ENCODE results near the gene SERPINB8. TPM values are rescaled to one million over a fixed set of nuclear protein-coding genes. Genes with fewer than 3 reads are reported as not detected.
"Not testable (repeated sequence)": the region's sequence is repeated elsewhere in the genome, so short reads cannot be mapped to it uniquely, and the experiment has no call there.

SERPINB8 gene
- total RNA-seq, 1 donor from 2014 or later = 27.9 TPM

GRCh38 chr18:63936156-63936931 is 33.5 kb upstream of the SERPINB8 start:
- Histone ChIP-seq H3K4me3 (ENCODE audit: low read depth, low read length) (peak overlapping the region; percentile 68), H3K36me3 (ENCODE audit: control insufficient read depth, insufficient read depth, low read length) (no peaks in the 10 kb centered on the region), H3K27me3 (ENCODE audit: control insufficient read depth, insufficient read depth, low read length) (no peaks in the 10 kb centered on the region)
- DNase-seq (ENCODE audit: low read depth) = peak; percentile 72
- FAIRE-seq = no peak
- TF ChIP-seq, protein P1, sequence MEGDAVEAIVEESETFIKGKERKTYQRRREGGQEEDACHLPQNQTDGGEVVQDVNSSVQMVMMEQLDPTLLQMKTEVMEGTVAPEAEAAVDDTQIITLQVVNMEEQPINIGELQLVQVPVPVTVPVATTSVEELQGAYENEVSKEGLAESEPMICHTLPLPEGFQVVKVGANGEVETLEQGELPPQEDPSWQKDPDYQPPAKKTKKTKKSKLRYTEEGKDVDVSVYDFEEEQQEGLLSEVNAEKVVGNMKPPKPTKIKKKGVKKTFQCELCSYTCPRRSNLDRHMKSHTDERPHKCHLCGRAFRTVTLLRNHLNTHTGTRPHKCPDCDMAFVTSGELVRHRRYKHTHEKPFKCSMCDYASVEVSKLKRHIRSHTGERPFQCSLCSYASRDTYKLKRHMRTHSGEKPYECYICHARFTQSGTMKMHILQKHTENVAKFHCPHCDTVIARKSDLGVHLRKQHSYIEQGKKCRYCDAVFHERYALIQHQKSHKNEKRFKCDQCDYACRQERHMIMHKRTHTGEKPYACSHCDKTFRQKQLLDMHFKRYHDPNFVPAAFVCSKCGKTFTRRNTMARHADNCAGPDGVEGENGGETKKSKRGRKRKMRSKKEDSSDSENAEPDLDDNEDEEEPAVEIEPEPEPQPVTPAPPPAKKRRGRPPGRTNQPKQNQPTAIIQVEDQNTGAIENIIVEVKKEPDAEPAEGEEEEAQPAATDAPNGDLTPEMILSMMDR (IDR thresholded peaks at IDR 0.05; ENCODE audit: insufficient read depth, low read length, severe bottlenecking) = peak; percentile 84

DNA sequence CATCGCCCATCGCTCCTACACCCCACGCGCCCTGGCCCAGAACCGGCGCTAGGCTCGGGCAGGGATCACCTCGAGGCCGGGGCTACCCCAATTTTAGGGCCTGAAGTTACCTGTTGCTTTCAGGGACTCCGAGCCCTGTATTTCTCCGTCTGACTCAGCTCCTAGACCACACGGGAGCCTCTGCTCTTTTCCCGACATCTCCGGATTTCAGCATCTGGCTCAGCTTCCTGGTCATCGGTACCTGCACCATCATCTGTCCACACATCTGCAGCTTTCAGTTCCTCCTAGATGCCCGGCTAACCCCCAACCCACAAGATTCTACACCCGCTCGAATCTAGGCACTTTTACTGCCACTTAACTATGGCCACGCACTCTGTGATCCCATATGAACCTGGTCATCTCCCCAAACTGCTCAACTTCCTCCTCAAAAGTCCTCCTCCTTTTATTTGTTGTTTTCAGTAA is 32.9 kb upstream of the SERPINB8 start:
- FAIRE-seq (no peak), DNase-seq (ENCODE audit: low read depth) (no peak)
- TF ChIP-seq, protein P1 (IDR thresholded peaks at IDR 0.05; ENCODE audit: insufficient read depth, low read length, severe bottlenecking) = no peak
- H3K36me3 ChIP-seq (ENCODE audit: control insufficient read depth, insufficient read depth, low read length) = no peaks in the 10 kb centered on the region
- no peaks in the 10 kb centered on the region for H3K27me3 ChIP-seq (ENCODE audit: control insufficient read depth, insufficient read depth, low read length)
- H3K4me3 ChIP-seq (ENCODE audit: low read depth, low read length) = peak overlapping the region; percentile 68

- no peak for DNase-seq (ENCODE audit: low read depth)
- no peak for FAIRE-seq
- Histone ChIP-seq H3K36me3 (ENCODE audit: control insufficient read depth, insufficient read depth, low read length) (no peaks in the 10 kb centered on the region), H3K27me3 (ENCODE audit: control insufficient read depth, insufficient read depth, low read length) (no peaks in the 10 kb centered on the region), H3K4me3 (ENCODE audit: low read depth, low read length) (no peak overlapping the region)
- TF ChIP-seq, protein P1 (IDR thresholded peaks at IDR 0.05; ENCODE audit: insufficient read depth, low read length, severe bottlenecking) = no peak
Observed at GRCh38 chr18:63940008-63940407, 29.9 kb upstream of the SERPINB8 start.

GRCh38 chr18:63940543-63941050 is 29.3 kb upstream of the SERPINB8 start:
- not testable (repeated sequence) for H3K36me3 ChIP-seq (ENCODE audit: control insufficient read depth, insufficient read depth, low read length); H3K27me3 ChIP-seq (ENCODE audit: control insufficient read depth, insufficient read depth, low read length); H3K4me3 ChIP-seq (ENCODE audit: low read depth, low read length); DNase-seq (ENCODE audit: low read depth); FAIRE-seq

GRCh38 chr18:63947051-63947790 is 22.7 kb upstream of the SERPINB8 start:
- Histone ChIP-seq H3K27me3 (ENCODE audit: control insufficient read depth, insufficient read depth, low read length) (no peaks in the 10 kb centered on the region), H3K4me3 (ENCODE audit: low read depth, low read length) (no peak overlapping the region), H3K36me3 (ENCODE audit: control insufficient read depth, insufficient read depth, low read length) (no peaks in the 10 kb centered on the region)
- FAIRE-seq (no peak), DNase-seq (ENCODE audit: low read depth) (peak; percentile 46)
- TF ChIP-seq, protein P1 (IDR thresholded peaks at IDR 0.05; ENCODE audit: insufficient read depth, low read length, severe bottlenecking) = no peak

GRCh38 chr18:63949068-63949737 is 20.7 kb upstream of the SERPINB8 start, which contains the start of gene HMSD:
TSS of gene HMSD (plus strand) at chr18:63949301. CDS start at chr18:63953456, 4,155 bp downstream.
- FAIRE-seq = no peak
- DNase-seq (ENCODE audit: low read depth) = peak; percentile 59
- Histone ChIP-seq H3K36me3 (ENCODE audit: control insufficient read depth, insufficient read depth, low read length) (no peaks in the 10 kb centered on the region), H3K4me3 (ENCODE audit: low read depth, low read length) (peak within 1 kb of the TSS; percentile 39), H3K27me3 (ENCODE audit: control insufficient read depth, insufficient read depth, low read length) (no peaks in the 10 kb centered on the region)
- TF ChIP-seq, protein P1 (IDR thresholded peaks at IDR 0.05; ENCODE audit: insufficient read depth, low read length, severe bottlenecking) = peak; percentile 69

All from bronchial epithelial cell (primary cell).